Endothelial cell of umbilical vein (primary cell): ENCODE results near the gene RHCG. TPM values are rescaled to one million over a fixed set of nuclear protein-coding genes. Genes with fewer than 3 reads are reported as not detected.

Experiments
- BruUV-seq: library from RNA; stranded (reverse); fragments of 400-500 nt; replicated peaks from 2 replicates; lab custom pipeline; 2021; lab: Mats Ljungman, UMichigan
- CTCF ChIA-PET: fragments of 300-600, 350-600 bp; sonication (Branson Sonifier 250); formaldehyde crosslinking; loops from one replicate; lab custom pipeline; 2021; ENCODE audit warnings: antibody characterized with exemption, inconsistent platforms; lab: Charles Lee
- POLR2A ChIA-PET: fragments of 300-600, 350-600 bp; sonication (Branson Sonifier 250); formaldehyde crosslinking; loops from one replicate; lab custom pipeline; 2021; ENCODE audit warnings: antibody characterized with exemption, inconsistent platforms; lab: Charles Lee
- DNase-seq: peaks from one replicate; pipeline ENCODE4 v3.0.0-alpha.2; 2011; ENCODE audit warnings: low read depth, low spot score
- FAIRE-seq: peaks from 2 replicates; lab custom pipeline; 2011; peaks lifted over from hg19 to GRCh38; lab: Jason Lieb, UNC
- H2AFZ ChIP-seq: 2 replicates; pipeline ENCODE4 v1.6.0; 2012; ENCODE audit warnings: low read depth, low read length, control low read depth, inconsistent platforms
- H3K27ac ChIP-seq: 2 replicates; pipeline ENCODE4 v1.5.1; 2011; ENCODE audit warnings: low read depth, mild to moderate bottlenecking, control low read depth, low read length, moderate library complexity; ENCODE audit not compliant: insufficient read depth
- H3K27me3 ChIP-seq, 2 experiments: 2 replicates each; pipeline versions ENCODE4 v1.6.0 to v1.6.1; 2011; ENCODE audit warnings: low read length in 2 of 2, mixed read lengths in 1 of 2; ENCODE audit not compliant: control insufficient read depth in 2 of 2, insufficient read depth in 2 of 2
- H3K36me3 ChIP-seq, 2 experiments: 2 replicates in 1 of 2; 3 replicates in 1 of 2; pipeline ENCODE4 v1.5.1; 2011; ENCODE audit warnings: low read length in 2 of 2, mild to moderate bottlenecking in 1 of 2, moderate library complexity in 1 of 2; ENCODE audit not compliant: control insufficient read depth in 2 of 2, insufficient read depth in 2 of 2; ENCODE audit errors: extremely low read depth in 1 of 2
- H3K4me1 ChIP-seq: 3 replicates; pipeline ENCODE4 v1.5.1; 2011; ENCODE audit warnings: mild to moderate bottlenecking, low read length; ENCODE audit not compliant: control insufficient read depth, insufficient read depth; ENCODE audit errors: extremely low read depth
- H3K4me2 ChIP-seq: 2 replicates; pipeline ENCODE4 v1.6.1; 2011; ENCODE audit warnings: low read length, control low read depth, mixed read lengths; ENCODE audit not compliant: insufficient read depth
- H3K4me3 ChIP-seq, 3 experiments: fragments of 200-600 bp in 1 of 3; sonication (generic), shearing (Covaris generic) in 1 of 3; replicated peaks in 1 of 3; 2 replicates each; pipeline ENCODE4 v1.5.1; 2011 to 2016; ENCODE audit warnings: control low read depth in 3 of 3, low read length in 3 of 3, mild to moderate bottlenecking in 2 of 3, inconsistent platforms in 1 of 3, low read depth in 1 of 3, moderate library complexity in 1 of 3; ENCODE audit not compliant: insufficient read depth in 1 of 3
- H3K79me2 ChIP-seq: 2 replicates; pipeline ENCODE4 v1.6.0; 2012; ENCODE audit warnings: low read length, inconsistent platforms; ENCODE audit not compliant: control insufficient read depth, insufficient read depth
- H3K9ac ChIP-seq: replicated peaks from 2 replicates; pipeline ENCODE3; 2011; ENCODE audit warnings: low read length, control low read depth; ENCODE audit not compliant: insufficient read depth; ENCODE audit errors: extremely low read depth
- H3K9me1 ChIP-seq: replicated peaks from 3 replicates; pipeline ENCODE4 v1.6.0; 2011; ENCODE audit warnings: mild to moderate bottlenecking, low read length; ENCODE audit not compliant: control insufficient read depth, insufficient read depth; ENCODE audit errors: extremely low read depth
- H3K9me3 ChIP-seq: replicated peaks from 2 replicates; pipeline ENCODE4 v1.5.1; 2012; ENCODE audit warnings: low read length, inconsistent platforms; ENCODE audit not compliant: control insufficient read depth, insufficient read depth
- H4K20me1 ChIP-seq: replicated peaks from 2 replicates; pipeline ENCODE3; 2011; ENCODE audit warnings: mild to moderate bottlenecking, low read length; ENCODE audit not compliant: control insufficient read depth, insufficient read depth; ENCODE audit errors: extremely low read depth
- EZH2 ChIP-seq: IDR thresholded peaks from 2 replicates; pipeline ENCODE4 v1.6.1; 2012; ENCODE audit warnings: borderline replicate concordance, low read depth, mild to moderate bottlenecking, moderate library complexity, low read length, inconsistent platforms; ENCODE audit not compliant: severe bottlenecking
- FOS ChIP-seq: IDR thresholded peaks from 2 replicates; pipeline ENCODE4 v1.6.1; 2011; ENCODE audit warnings: mild to moderate bottlenecking, low read length, moderate library complexity, borderline replicate concordance; ENCODE audit not compliant: insufficient read depth
- GATA2 ChIP-seq: IDR thresholded peaks from 2 replicates; pipeline ENCODE4 v1.7.0; 2011; ENCODE audit warnings: low read depth, mild to moderate bottlenecking, moderate library complexity, mixed read lengths, low read length; ENCODE audit not compliant: insufficient read length, insufficient read depth
- JUN ChIP-seq: IDR thresholded peaks from 2 replicates; pipeline ENCODE4 v1.6.1; 2011; ENCODE audit warnings: borderline replicate concordance, low read depth; ENCODE audit not compliant: insufficient read length, insufficient read depth
- MYC ChIP-seq: IDR thresholded peaks from one replicate; pipeline ENCODE4 v1.6.1; 2011; ENCODE audit warnings: mild to moderate bottlenecking, low read depth, low read length
- POLR2A ChIP-seq: IDR thresholded peaks from 2 replicates; pipeline ENCODE4 v1.6.1; 2012; ENCODE audit warnings: low read depth, mild to moderate bottlenecking, control low read depth, low read length
- POLR2AphosphoS5 ChIP-seq: IDR thresholded peaks from 2 replicates; pipeline ENCODE4 v1.6.1; 2012; ENCODE audit warnings: low read depth, mild to moderate bottlenecking, control low read depth, low read length, moderate library complexity; ENCODE audit not compliant: insufficient read depth
- dilution Hi-C: fragments of 300-500 bp; cut with MboI; formaldehyde crosslinking; loops from one replicate; pipeline ENCODE4 v1.15.0; 2019; ENCODE audit warnings: low sequenced_read_pairs; ENCODE audit not compliant: extremely low pct_ligation_motif_present
- intact Hi-C: fragments of 100-400 bp; cut with micrococcal nuclease; formaldehyde crosslinking; loops from one replicate; pipeline ENCODE4 v1.10.0; 2022
- polyA plus RNA-seq, 4 experiments: library from polyadenylated mRNA; depleted of rRNA in 3 of 4; stranded (reverse) in 3 of 4; unstranded in 1 of 4; fragments of >200 nt; gene quantifications; 2 replicates each; pipeline versions ENCODE4 v1.2.1 to v1.2.3, GENCODE V29; 2011 to 2012; ENCODE audit warnings: missing spikeins in 1 of 4
- total RNA-seq: library from RNA; stranded (reverse); gene quantifications from 2 replicates; pipeline ENCODE4 v1.2.3, GENCODE V29; 2021
- TF ChIP-seq, protein P1 (sequence below), 2 donors: IDR thresholded peaks; 1 replicate in 1 of 2; 2 replicates in 1 of 2; pipeline ENCODE4 v1.5.1; 2011; ENCODE audit warnings: low read length in 2 of 2, mild to moderate bottlenecking in 2 of 2, moderate library complexity in 2 of 2, control low read depth in 1 of 2, inconsistent platforms in 1 of 2, low read depth in 1 of 2; ENCODE audit not compliant: insufficient read depth in 1 of 2; ENCODE audit errors: extremely low read depth in 1 of 2
- TF ChIP-seq, protein P2 (sequence below): IDR thresholded peaks from 2 replicates; pipeline ENCODE4 v1.6.1; 2011; ENCODE audit not compliant: insufficient read depth, insufficient read length

Gene RHCG
- total and polyA plus RNA-seq, 2 donors (not counting 3 experiments of a cell fraction or from before 2014, with no cell fraction given): not detected

DNA sequence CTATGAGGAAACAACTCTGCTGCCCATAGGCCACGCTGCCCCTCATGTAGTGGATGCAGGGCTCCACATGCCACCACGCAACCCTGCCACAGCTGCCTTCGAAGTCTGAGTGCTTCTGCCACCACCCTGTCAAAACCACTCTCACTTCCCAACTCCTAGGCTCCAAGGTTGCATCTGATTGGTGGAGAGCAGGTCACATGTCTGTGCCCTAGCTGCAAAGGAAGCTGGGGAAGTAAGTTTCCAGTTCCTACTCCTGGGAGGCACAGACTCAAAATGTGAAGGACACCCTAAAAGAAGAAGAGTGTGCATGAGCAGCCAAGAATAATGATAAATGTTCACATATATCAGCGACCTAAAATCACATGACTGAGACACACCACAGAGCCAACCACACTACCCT lies 47.0 kb upstream of the RHCG start:
- Histone ChIP-seq H2AFZ (no peak overlapping the region), H3K9me1 (no peaks in the 10 kb centered on the region), H3K4me2 (no peak overlapping the region), H4K20me1 (no peaks in the 10 kb centered on the region), H3K27ac (no peak overlapping the region), H3K36me3 (no peaks in the 10 kb centered on the region), H3K9ac (no peak overlapping the region), H3K4me3 (no peak overlapping the region), H3K27me3 (peaks cover 2 to 9% of the 10 kb centered on the region in 2 experiments), H3K79me2 (no peaks in the 10 kb centered on the region), H3K9me3 (no peaks in the 10 kb centered on the region), H3K4me1 (no peaks in the 10 kb centered on the region)
- FAIRE-seq (no peak), DNase-seq (no peak)
- intact Hi-C loops: no loop called here
- CTCF ChIA-PET: no interaction called here
- dilution Hi-C loops: no loop called here
- no peak for TF ChIP-seq FOS
- no peak for TF ChIP-seq JUN
- no peak for TF ChIP-seq EZH2
- TF ChIP-seq, protein P1, sequence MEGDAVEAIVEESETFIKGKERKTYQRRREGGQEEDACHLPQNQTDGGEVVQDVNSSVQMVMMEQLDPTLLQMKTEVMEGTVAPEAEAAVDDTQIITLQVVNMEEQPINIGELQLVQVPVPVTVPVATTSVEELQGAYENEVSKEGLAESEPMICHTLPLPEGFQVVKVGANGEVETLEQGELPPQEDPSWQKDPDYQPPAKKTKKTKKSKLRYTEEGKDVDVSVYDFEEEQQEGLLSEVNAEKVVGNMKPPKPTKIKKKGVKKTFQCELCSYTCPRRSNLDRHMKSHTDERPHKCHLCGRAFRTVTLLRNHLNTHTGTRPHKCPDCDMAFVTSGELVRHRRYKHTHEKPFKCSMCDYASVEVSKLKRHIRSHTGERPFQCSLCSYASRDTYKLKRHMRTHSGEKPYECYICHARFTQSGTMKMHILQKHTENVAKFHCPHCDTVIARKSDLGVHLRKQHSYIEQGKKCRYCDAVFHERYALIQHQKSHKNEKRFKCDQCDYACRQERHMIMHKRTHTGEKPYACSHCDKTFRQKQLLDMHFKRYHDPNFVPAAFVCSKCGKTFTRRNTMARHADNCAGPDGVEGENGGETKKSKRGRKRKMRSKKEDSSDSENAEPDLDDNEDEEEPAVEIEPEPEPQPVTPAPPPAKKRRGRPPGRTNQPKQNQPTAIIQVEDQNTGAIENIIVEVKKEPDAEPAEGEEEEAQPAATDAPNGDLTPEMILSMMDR (IDR thresholded peaks at IDR 0.05; ENCODE audit: extremely low read depth in 1 of 2, insufficient read depth in 1 of 2, low read depth in 1 of 2, low read length in 2 of 2): no peak
- TF ChIP-seq POLR2AphosphoS5: no peak
- TF ChIP-seq, protein P2, sequence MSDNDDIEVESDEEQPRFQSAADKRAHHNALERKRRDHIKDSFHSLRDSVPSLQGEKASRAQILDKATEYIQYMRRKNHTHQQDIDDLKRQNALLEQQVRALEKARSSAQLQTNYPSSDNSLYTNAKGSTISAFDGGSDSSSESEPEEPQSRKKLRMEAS: no peak
- no peak for TF ChIP-seq GATA2
- TF ChIP-seq POLR2A: no peak
- no peak for TF ChIP-seq MYC
- BruUV-seq: no TSS peak
- POLR2A ChIA-PET: no interaction called here
